Measurements from ENCODE around the gene CCT2.

Gene CCT2

DNA sequence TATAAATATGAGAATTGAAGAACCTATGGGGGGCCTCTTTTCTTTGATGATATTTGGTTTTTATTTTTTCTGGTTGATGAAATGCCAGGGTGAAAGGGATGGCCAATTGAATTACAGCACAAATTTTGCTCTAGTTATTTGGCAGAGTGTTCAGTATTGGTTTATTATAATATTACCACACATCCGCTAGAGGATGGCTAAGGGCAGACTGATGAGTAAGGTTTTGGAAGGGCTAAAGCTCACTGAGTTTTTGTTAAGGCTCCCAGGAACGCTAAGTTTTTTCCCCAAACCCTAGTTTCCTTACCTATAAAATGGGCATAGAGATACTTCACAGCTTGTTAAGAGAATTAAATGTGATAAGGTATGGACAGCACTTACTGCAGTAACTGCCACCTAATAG is 59.8 kb downstream of the CCT2 start:
- no peak for DNase-seq

DNA sequence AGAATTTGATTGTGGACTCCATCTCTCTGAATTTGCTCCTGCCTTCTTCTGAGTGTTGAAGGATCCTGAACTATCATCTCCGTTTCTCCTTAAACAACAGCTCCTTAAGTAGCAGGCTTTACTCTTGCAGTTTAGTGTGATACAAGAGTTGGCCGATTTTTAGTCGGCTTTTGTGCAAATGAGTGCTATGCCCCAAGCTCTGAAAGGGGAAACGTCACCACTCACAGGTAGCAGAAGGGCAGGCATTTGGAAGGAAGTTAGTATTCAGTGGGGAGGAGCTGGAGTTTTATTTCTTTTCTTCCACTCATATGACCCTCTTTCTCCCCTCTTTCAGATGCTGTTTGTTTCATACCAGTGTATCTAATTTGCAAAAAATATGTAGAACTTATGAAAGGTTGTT is 61.9 kb downstream of the CCT2 start:
- no peak for DNase-seq

DNA sequence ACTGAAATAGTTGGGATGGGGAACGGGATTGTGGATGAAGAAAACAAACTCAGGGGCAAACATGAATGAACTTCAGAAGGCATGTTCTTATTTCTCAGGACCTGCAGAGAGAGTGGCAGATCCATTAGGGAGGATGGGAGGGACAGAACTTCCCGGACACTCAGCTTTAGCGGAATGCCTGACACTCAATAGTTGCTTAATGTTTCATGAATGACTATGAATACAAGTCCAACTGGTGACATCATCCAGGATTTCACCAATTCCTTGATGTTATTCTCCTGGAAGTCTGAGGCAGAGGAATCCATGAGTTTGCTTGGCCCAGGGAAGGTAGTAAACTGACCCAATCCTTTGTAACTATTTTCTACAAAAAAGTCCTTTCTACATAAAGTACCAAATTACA is 63.2 kb downstream of the CCT2 start:
- no peak for DNase-seq

DNA sequence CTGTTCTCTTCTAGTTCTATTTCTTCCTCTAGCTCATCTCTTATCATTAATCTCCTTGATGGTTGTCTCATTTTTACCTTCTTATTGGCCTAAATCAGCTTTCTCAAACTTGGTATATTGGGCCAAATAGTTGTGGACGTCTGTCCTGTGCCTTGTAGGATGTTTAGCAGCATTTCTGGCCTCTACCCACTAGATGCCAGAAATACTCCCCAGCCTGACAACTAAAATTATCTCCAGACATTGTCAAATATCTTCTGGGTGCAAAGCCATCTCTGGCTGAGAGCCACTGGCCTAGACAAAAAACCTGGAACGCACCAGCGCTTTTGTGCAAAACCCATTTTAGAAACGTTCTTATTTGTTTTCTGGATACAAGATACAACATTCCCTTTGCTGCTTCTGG is 64.3 kb downstream of the CCT2 start:
- DNase-seq: no peak

Data from NCI-H1436 (cell line).